ENCODE measurements around the gene HK1. TPM values are rescaled to one million over a fixed set of nuclear protein-coding genes. Genes with fewer than 3 reads are reported as not detected.

The HK1 gene
- total RNA-seq, 1 experiment from 2014 or later: 219 TPM

DNA sequence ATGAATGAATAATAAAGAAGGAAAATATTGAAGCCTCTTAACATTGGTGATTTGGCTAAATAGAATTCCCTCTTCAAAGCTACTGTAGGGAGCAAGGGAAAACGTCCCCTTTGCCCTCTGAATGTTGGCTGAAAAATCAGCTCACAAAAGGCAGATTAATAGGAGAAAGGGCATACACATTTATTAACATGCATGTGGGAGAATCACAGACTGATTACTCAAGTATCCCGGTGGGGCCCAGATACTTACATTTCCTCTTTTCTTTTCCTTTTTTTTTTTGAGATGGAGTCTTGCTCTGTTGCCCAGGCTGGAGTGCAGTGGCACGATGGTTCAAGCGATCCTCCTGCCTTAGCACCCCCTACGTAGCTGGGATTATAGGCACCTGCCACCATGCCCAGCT, 68.5 kb downstream of the HK1 start:
- ChIA-PET POLR2A (interaction anchor here (0.7 kb wide), 1 partner anchor 58 kb away, joined by 3 read pairs; no protein-coding TSS in a partner anchor), CTCF (interaction anchor here (0.7 kb wide), 1 partner anchor 25 kb away, joined by 3 read pairs; no protein-coding TSS in a partner anchor)
- H3K27ac Mint-ChIP-seq: peak overlapping the region; percentile 87
- DNase-seq (ENCODE audit: low spot score) (no peak), ATAC-seq (no peak)
- TF ChIP-seq JAZF1 (CRISPR knock-in tag; IDR thresholded peaks at IDR 0.05) (no peak), ZNF121 (CRISPR knock-in tag; IDR thresholded peaks at IDR 0.05) (peak; percentile 87; the same call in 1 of the 2 replicates)
- no peaks in the 10 kb centered on the region for H3K9me3 Mint-ChIP-seq
- H3K27me3 Mint-ChIP-seq (ENCODE audit: low read depth): no peaks in the 10 kb centered on the region
- H3K4me3 Mint-ChIP-seq: no peak overlapping the region
- H3K4me1 Mint-ChIP-seq: peaks cover 80% of the 10 kb centered on the region
- peaks cover 36% of the 10 kb centered on the region for H3K36me3 Mint-ChIP-seq

DNA sequence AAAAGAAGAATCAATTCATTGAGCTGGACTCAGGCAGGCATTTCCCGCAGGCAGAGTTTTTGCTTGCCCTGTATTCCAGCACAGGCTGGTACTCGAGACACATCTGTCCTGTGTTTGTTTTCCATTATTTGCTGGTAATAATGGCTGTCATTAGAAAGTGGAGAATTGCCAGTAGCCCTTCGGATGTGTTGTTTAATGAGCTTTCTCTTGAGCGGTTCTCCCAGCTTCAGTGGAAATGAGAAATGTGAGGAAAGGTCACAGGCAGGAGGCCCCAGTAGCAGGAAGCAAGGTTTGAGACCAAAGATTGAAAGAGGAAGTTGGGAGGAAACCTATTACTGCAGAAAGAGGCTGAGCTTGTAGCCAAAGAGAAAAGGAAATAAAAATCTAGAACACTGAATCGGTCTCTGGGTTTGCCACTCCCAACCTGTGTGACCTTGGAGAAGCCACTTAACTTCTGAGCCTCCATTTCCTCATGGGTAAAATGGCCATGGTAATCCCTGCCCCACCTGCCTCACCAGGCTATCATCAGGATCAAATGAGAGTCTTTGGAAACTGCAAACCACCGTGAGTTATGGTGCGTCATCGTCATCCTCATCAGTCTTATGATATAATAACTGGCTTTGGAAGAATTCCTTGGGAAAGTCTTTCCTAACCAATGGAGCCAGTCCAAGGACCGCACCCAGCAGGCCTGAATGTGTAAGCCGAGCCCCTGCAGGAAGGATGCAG, 70.7 kb downstream of the HK1 start:
- H3K4me1 Mint-ChIP-seq: peaks cover 77% of the 10 kb centered on the region
- CTCF ChIA-PET: interaction anchor here (1.1 to 1.6 kb wide), 3 partner anchors 16 to 36 kb away, joined by 3 to 5 read pairs (median 4); no protein-coding TSS in a partner anchor
- no peak for ATAC-seq

DNA sequence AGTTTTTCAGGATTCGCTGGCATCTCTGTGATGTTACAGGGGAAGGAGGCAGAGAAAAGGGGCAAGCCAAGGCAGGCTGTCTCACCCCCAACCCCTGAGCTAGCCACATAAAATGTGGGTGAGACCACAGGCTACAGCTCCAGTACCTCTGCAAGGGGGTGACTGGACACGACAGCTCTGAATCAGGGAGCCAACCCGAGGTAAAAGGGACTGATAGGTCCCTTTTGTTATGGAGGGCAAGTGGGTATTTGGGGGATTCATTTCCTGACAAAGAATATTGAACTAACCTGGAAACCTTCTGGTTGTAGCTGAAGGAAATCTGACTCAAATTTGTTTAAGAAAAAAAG, 71.2 kb downstream of the HK1 start:
- H3K4me1 Mint-ChIP-seq: peaks cover 75% of the 10 kb centered on the region

More for the DNA sequence above, 70.7 kb downstream of the HK1 start:
- Mint-ChIP-seq H3K36me3 (peaks cover 25% of the 10 kb centered on the region), H3K4me3 (no peak overlapping the region), H3K27me3 (ENCODE audit: low read depth) (no peaks in the 10 kb centered on the region), H3K27ac (peak overlapping the region; percentile 87), H3K9me3 (no peaks in the 10 kb centered on the region)
- DNase-seq (ENCODE audit: low spot score): no peak
- TF ChIP-seq ZNF232 (CRISPR knock-in tag; IDR thresholded peaks at IDR 0.05) (no peak), CREM (CRISPR knock-in tag; IDR thresholded peaks at IDR 0.05) (no peak), TEAD1 (CRISPR knock-in tag; IDR thresholded peaks at IDR 0.05) (no peak), ATF1 (CRISPR knock-in tag; IDR thresholded peaks at IDR 0.05) (no peak), SMAD3 (CRISPR knock-in tag; IDR thresholded peaks at IDR 0.05; ENCODE audit: borderline replicate concordance) (no peak), ESRRA (CRISPR knock-in tag; IDR thresholded peaks at IDR 0.05; ENCODE audit: borderline replicate concordance) (no peak)
- TF ChIP-seq, protein P1, sequence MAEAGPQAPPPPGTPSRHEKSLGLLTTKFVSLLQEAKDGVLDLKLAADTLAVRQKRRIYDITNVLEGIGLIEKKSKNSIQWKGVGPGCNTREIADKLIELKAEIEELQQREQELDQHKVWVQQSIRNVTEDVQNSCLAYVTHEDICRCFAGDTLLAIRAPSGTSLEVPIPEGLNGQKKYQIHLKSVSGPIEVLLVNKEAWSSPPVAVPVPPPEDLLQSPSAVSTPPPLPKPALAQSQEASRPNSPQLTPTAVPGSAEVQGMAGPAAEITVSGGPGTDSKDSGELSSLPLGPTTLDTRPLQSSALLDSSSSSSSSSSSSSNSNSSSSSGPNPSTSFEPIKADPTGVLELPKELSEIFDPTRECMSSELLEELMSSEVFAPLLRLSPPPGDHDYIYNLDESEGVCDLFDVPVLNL (CRISPR knock-in tag; IDR thresholded peaks at IDR 0.05; ENCODE audit: borderline replicate concordance, low read depth): no peak
- POLR2A ChIA-PET: interaction anchor here (0.6 to 0.7 kb wide), 3 partner anchors 27 to 50 kb away, joined by 3 to 4 read pairs (median 3); no protein-coding TSS in a partner anchor

More for the DNA sequence above, 71.2 kb downstream of the HK1 start:
- ChIA-PET CTCF (interaction anchor here (0.6 to 1.6 kb wide), 3 partner anchors 31 to 194 kb away, joined by 3 to 5 read pairs (median 4); no protein-coding TSS in a partner anchor), POLR2A (no interaction called here)
- no peaks in the 10 kb centered on the region for H3K9me3 Mint-ChIP-seq
- DNase-seq (ENCODE audit: low spot score) (no peak), ATAC-seq (no peak)
- no peaks in the 10 kb centered on the region for H3K27me3 Mint-ChIP-seq (ENCODE audit: low read depth)
- TF ChIP-seq NFYB (CRISPR knock-in tag; conservative IDR thresholded peaks at IDR 0.05; ENCODE audit: low read depth) (no peak), TCF7 (CRISPR knock-in tag; IDR thresholded peaks at IDR 0.05; ENCODE audit: low read depth) (no peak), RORB (CRISPR knock-in tag; IDR thresholded peaks at IDR 0.05) (no peak), MXD4 (CRISPR knock-in tag; IDR thresholded peaks at IDR 0.05; ENCODE audit: borderline replicate concordance) (no peak), ZNF138 (CRISPR knock-in tag; conservative IDR thresholded peaks at IDR 0.05) (no peak), GTF2I (CRISPR knock-in tag; conservative IDR thresholded peaks at IDR 0.05) (no peak), ELF4 (CRISPR knock-in tag; IDR thresholded peaks at IDR 0.05; ENCODE audit: low read depth) (no peak), NFE2L1 (CRISPR knock-in tag; IDR thresholded peaks at IDR 0.05) (no peak), JUN (CRISPR knock-in tag; IDR thresholded peaks at IDR 0.05) (no peak), SOX15 (CRISPR knock-in tag; IDR thresholded peaks at IDR 0.05) (no peak), MYBL2 (CRISPR knock-in tag; IDR thresholded peaks at IDR 0.05) (no peak), FOXK1 (CRISPR knock-in tag; IDR thresholded peaks at IDR 0.05) (no peak)
- TF ChIP-seq, protein P2, sequence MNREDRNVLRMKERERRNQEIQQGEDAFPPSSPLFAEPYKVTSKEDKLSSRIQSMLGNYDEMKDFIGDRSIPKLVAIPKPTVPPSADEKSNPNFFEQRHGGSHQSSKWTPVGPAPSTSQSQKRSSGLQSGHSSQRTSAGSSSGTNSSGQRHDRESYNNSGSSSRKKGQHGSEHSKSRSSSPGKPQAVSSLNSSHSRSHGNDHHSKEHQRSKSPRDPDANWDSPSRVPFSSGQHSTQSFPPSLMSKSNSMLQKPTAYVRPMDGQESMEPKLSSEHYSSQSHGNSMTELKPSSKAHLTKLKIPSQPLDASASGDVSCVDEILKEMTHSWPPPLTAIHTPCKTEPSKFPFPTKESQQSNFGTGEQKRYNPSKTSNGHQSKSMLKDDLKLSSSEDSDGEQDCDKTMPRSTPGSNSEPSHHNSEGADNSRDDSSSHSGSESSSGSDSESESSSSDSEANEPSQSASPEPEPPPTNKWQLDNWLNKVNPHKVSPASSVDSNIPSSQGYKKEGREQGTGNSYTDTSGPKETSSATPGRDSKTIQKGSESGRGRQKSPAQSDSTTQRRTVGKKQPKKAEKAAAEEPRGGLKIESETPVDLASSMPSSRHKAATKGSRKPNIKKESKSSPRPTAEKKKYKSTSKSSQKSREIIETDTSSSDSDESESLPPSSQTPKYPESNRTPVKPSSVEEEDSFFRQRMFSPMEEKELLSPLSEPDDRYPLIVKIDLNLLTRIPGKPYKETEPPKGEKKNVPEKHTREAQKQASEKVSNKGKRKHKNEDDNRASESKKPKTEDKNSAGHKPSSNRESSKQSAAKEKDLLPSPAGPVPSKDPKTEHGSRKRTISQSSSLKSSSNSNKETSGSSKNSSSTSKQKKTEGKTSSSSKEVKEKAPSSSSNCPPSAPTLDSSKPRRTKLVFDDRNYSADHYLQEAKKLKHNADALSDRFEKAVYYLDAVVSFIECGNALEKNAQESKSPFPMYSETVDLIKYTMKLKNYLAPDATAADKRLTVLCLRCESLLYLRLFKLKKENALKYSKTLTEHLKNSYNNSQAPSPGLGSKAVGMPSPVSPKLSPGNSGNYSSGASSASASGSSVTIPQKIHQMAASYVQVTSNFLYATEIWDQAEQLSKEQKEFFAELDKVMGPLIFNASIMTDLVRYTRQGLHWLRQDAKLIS (CRISPR knock-in tag; IDR thresholded peaks at IDR 0.05; ENCODE audit: borderline replicate concordance): no peak
- TF ChIP-seq, protein P3, sequence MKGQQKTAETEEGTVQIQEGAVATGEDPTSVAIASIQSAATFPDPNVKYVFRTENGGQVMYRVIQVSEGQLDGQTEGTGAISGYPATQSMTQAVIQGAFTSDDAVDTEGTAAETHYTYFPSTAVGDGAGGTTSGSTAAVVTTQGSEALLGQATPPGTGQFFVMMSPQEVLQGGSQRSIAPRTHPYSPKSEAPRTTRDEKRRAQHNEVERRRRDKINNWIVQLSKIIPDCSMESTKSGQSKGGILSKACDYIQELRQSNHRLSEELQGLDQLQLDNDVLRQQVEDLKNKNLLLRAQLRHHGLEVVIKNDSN (CRISPR knock-in tag; IDR thresholded peaks at IDR 0.05): no peak
- TF ChIP-seq, protein P4, sequence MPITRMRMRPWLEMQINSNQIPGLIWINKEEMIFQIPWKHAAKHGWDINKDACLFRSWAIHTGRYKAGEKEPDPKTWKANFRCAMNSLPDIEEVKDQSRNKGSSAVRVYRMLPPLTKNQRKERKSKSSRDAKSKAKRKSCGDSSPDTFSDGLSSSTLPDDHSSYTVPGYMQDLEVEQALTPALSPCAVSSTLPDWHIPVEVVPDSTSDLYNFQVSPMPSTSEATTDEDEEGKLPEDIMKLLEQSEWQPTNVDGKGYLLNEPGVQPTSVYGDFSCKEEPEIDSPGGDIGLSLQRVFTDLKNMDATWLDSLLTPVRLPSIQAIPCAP (CRISPR knock-in tag; IDR thresholded peaks at IDR 0.05): no peak
- TF ChIP-seq, protein P5, sequence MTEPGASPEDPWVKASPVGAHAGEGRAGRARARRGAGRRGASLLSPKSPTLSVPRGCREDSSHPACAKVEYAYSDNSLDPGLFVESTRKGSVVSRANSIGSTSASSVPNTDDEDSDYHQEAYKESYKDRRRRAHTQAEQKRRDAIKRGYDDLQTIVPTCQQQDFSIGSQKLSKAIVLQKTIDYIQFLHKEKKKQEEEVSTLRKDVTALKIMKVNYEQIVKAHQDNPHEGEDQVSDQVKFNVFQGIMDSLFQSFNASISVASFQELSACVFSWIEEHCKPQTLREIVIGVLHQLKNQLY (CRISPR knock-in tag; IDR thresholded peaks at IDR 0.05): no peak
- TF ChIP-seq, protein P6, sequence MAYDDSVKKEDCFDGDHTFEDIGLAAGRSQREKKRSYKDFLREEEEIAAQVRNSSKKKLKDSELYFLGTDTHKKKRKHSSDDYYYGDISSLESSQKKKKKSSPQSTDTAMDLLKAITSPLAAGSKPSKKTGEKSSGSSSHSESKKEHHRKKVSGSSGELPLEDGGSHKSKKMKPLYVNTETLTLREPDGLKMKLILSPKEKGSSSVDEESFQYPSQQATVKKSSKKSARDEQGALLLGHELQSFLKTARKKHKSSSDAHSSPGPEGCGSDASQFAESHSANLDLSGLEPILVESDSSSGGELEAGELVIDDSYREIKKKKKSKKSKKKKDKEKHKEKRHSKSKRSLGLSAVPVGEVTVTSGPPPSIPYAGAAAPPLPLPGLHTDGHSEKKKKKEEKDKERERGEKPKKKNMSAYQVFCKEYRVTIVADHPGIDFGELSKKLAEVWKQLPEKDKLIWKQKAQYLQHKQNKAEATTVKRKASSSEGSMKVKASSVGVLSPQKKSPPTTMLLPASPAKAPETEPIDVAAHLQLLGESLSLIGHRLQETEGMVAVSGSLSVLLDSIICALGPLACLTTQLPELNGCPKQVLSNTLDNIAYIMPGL (CRISPR knock-in tag; IDR thresholded peaks at IDR 0.05): no peak
- peaks cover 28% of the 10 kb centered on the region for H3K36me3 Mint-ChIP-seq
- H3K4me3 Mint-ChIP-seq: no peak overlapping the region
- H3K27ac Mint-ChIP-seq: peak overlapping the region; percentile 87
